Fibroblast of skin of abdomen (primary cell): ENCODE measurements around the gene CACNG7.

Experiments used
- DNase-seq: peaks from one replicate; pipeline ENCODE4 v3.0.0-alpha.2; 2013

Gene CACNG7

GRCh38 chr19:53879140-53880081, 29.7 kb upstream of the CACNG7 start:
- DNase-seq = peak; percentile 92

GRCh38 chr19:53880711-53881481, 28.2 kb upstream of the CACNG7 start:
- no peak for DNase-seq

- DNase-seq = no peak
Measured at GRCh38 chr19:53881482-53882390, 27.3 kb upstream of the CACNG7 start, which contains the start of gene PRKCG. Gene PRKCG (plus strand): TSS chr19:53882197. CDS start chr19:53882495, 298 bp downstream.

GRCh38 chr19:53882391-53883050, 26.6 kb upstream of the CACNG7 start:
- no peak for DNase-seq

GRCh38 chr19:53883231-53883661, 25.8 kb upstream of the CACNG7 start:
- no peak for DNase-seq

GRCh38 chr19:53883741-53884140, 25.3 kb upstream of the CACNG7 start:
- DNase-seq = no peak

- DNase-seq = no peak
Measured at GRCh38 chr19:53884256-53884655, 24.8 kb upstream of the CACNG7 start.

- DNase-seq = no peak
Measured at GRCh38 chr19:53885036-53885435, 24.0 kb upstream of the CACNG7 start.

- no peak for DNase-seq
Measured at GRCh38 chr19:53892301-53892980, 16.6 kb upstream of the CACNG7 start.

- no peak for DNase-seq
Measured at GRCh38 chr19:53892981-53893325, 16.1 kb upstream of the CACNG7 start.

- DNase-seq = no peak
Measured at GRCh38 chr19:53894707-53895106, 14.4 kb upstream of the CACNG7 start.

GRCh38 chr19:53896682-53897081, 12.4 kb upstream of the CACNG7 start:
- DNase-seq = no peak

- no peak for DNase-seq
Measured at GRCh38 chr19:53897459-53897858, 11.6 kb upstream of the CACNG7 start.

GRCh38 chr19:53898166-53898565, 10.9 kb upstream of the CACNG7 start:
- no peak for DNase-seq

- DNase-seq = no peak
Measured at GRCh38 chr19:53898636-53899341, 10.3 kb upstream of the CACNG7 start.

GRCh38 chr19:53900191-53900860, 8.8 kb upstream of the CACNG7 start:
- no peak for DNase-seq

- peak; percentile 29 for DNase-seq
Measured at GRCh38 chr19:53903055-53903680, 5.9 kb upstream of the CACNG7 start.

GRCh38 chr19:53904909-53905308, 4.2 kb upstream of the CACNG7 start:
- no peak for DNase-seq

GRCh38 chr19:53905787-53906186, 3.3 kb upstream of the CACNG7 start:
- no peak for DNase-seq
